ENCODE measurements around the gene DRG2. TPM values are rescaled to one million over a fixed set of nuclear protein-coding genes. Genes with fewer than 3 reads are reported as not detected.

Gene DRG2
- total RNA-seq, 1 donor from 2014 or later: 57.9 TPM

- intact Hi-C loops (cut with micrococcal nuclease): no loop called here
These were observed 32.2 kb upstream of the DRG2 start for GRCh38 chr17:18055597-18055996.

DNA sequence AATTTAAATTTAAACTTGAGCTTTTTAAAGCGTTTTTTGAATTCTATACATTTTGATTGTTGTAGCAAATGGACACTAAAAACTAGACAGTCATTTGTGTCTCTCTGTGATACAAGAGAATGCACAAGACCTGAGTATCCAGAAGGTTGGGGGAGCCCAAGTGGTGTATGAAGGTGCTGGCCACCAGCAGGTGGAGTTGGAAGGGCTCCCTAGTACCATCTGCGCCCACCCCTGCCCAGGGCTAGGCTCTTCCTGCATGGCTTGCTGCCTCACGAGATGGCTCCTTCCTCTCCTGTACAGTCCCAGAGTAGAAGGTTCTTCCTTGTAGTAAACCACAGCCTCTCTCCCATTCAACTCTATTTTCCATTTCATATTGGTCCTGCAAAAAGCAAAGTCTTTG is 31.5 kb upstream of the DRG2 start:
- Mint-ChIP-seq H3K4me1 (ENCODE audit: low read depth) (peaks cover 10% of the 10 kb centered on the region), H3K4me3 (ENCODE audit: low read depth) (no peak overlapping the region), H3K27me3 (ENCODE audit: low read depth) (no peaks in the 10 kb centered on the region), H3K36me3 (ENCODE audit: low read depth) (peaks cover 30% of the 10 kb centered on the region), H3K27ac (no peak overlapping the region), H3K9me3 (no peaks in the 10 kb centered on the region)
- DNase-seq (ENCODE audit: low spot score): no peak
- intact Hi-C loops (cut with micrococcal nuclease): no loop called here

More at GRCh38 chr17:18055597-18055996, 32.2 kb upstream of the DRG2 start:
- Mint-ChIP-seq H3K4me1 (ENCODE audit: low read depth) (peaks cover 8% of the 10 kb centered on the region), H3K36me3 (ENCODE audit: low read depth) (peaks cover 30% of the 10 kb centered on the region), H3K27ac (no peak overlapping the region), H3K9me3 (no peaks in the 10 kb centered on the region), H3K27me3 (ENCODE audit: low read depth) (no peaks in the 10 kb centered on the region), H3K4me3 (ENCODE audit: low read depth) (no peak overlapping the region)
- no peak for DNase-seq (ENCODE audit: low spot score)

DNA sequence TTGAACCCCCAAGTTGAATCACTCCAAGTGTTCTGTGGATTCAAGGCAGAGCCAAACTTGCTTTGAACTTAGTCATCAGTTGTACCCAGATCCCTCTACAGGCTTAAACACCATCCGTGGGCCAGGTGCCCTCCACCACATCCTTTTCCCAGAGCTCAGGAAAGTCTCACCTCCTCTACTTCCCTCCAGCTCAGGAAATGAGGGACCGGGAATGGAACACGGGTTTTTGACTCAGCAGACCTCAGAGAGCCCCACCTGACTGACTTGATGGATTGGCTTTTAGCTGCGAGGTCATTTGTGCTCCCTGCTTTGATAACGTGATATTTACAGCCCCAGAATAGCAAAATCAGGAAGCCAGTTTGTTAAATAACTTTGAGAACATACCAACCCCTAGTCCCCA is 28.5 kb upstream of the DRG2 start:
- Mint-ChIP-seq H3K27me3 (ENCODE audit: low read depth) (no peaks in the 10 kb centered on the region), H3K27ac (no peak overlapping the region), H3K4me1 (ENCODE audit: low read depth) (peaks cover 15% of the 10 kb centered on the region), H3K4me3 (ENCODE audit: low read depth) (no peak overlapping the region), H3K36me3 (ENCODE audit: low read depth) (peaks cover 37% of the 10 kb centered on the region), H3K9me3 (no peaks in the 10 kb centered on the region)
- intact Hi-C loops (cut with micrococcal nuclease): no loop called here
- no peak for DNase-seq (ENCODE audit: low spot score)

DNA sequence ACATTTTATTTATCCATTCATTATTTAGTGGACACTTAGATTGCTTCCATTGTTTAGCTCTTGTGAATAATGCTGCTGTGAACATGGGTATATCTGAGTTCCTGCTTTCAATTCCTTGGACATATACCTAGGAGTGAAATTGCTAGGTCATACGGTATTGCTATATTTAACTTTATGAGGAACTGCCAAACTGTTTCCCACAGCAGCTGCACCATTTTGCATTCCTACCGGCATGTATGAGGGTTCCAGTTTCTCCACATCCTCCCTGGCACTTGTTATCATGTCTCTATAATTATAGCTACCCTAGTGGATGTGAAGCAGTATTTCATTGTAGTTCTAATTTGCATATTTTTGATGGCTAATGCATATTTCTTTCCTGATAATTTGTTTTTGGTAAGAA is 23.7 kb upstream of the DRG2 start:
- Mint-ChIP-seq H3K36me3 (ENCODE audit: low read depth) (peaks cover 28% of the 10 kb centered on the region), H3K9me3 (no peaks in the 10 kb centered on the region), H3K4me1 (ENCODE audit: low read depth) (peaks cover 14% of the 10 kb centered on the region), H3K4me3 (ENCODE audit: low read depth) (no peak overlapping the region), H3K27me3 (ENCODE audit: low read depth) (no peaks in the 10 kb centered on the region), H3K27ac (no peak overlapping the region)
- DNase-seq (ENCODE audit: low spot score): no peak
- intact Hi-C loops (cut with micrococcal nuclease): no loop called here

DNA sequence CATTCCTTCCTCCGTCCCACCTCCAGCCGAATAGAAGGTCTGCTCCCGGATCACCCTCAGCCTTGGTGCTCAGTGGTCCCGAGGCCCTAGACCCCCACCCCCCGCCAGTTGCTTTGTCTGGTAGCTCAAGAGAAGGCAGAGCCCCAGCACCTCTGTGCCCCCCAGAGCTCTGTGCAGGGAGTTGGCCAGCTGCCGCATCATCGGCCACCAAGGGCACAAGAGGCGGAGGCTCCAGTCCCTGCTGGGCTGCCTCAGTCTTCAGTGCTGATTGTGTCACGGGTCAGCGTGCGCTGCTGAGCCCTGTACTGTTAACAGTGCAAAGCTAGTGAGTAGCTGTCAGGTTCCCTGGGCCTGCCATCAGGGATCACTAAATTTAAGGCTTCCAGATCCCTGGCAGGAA is 22.2 kb upstream of the DRG2 start:
- no peaks in the 10 kb centered on the region for H3K27me3 Mint-ChIP-seq (ENCODE audit: low read depth)
- H3K4me1 Mint-ChIP-seq (ENCODE audit: low read depth): peaks cover 8% of the 10 kb centered on the region
- no peak overlapping the region for H3K27ac Mint-ChIP-seq
- H3K36me3 Mint-ChIP-seq (ENCODE audit: low read depth): peaks cover 21% of the 10 kb centered on the region
- intact Hi-C loops (cut with micrococcal nuclease): no loop called here
- DNase-seq (ENCODE audit: low spot score): no peak
- H3K4me3 Mint-ChIP-seq (ENCODE audit: low read depth): no peak overlapping the region
- H3K9me3 Mint-ChIP-seq: no peaks in the 10 kb centered on the region

GRCh38 chr17:18066866-18067265 is 20.9 kb upstream of the DRG2 start:
- peaks cover 17% of the 10 kb centered on the region for H3K36me3 Mint-ChIP-seq (ENCODE audit: low read depth)
- peaks cover 13% of the 10 kb centered on the region for H3K4me1 Mint-ChIP-seq (ENCODE audit: low read depth)
- no peak for DNase-seq (ENCODE audit: low spot score)
- H3K27ac Mint-ChIP-seq: no peak overlapping the region
- H3K4me3 Mint-ChIP-seq (ENCODE audit: low read depth): no peak overlapping the region
- H3K9me3 Mint-ChIP-seq: no peaks in the 10 kb centered on the region
- H3K27me3 Mint-ChIP-seq (ENCODE audit: low read depth): peaks cover 4% of the 10 kb centered on the region
- intact Hi-C loops (cut with micrococcal nuclease): no loop called here

- intact Hi-C loops (cut with micrococcal nuclease): no loop called here
- H3K27ac Mint-ChIP-seq: no peak overlapping the region
- peaks cover 11% of the 10 kb centered on the region for H3K36me3 Mint-ChIP-seq (ENCODE audit: low read depth)
- peaks cover 4% of the 10 kb centered on the region for H3K27me3 Mint-ChIP-seq (ENCODE audit: low read depth)
- no peaks in the 10 kb centered on the region for H3K9me3 Mint-ChIP-seq
- no peak overlapping the region for H3K4me3 Mint-ChIP-seq (ENCODE audit: low read depth)
- peaks cover 13% of the 10 kb centered on the region for H3K4me1 Mint-ChIP-seq (ENCODE audit: low read depth)
- DNase-seq (ENCODE audit: low spot score): no peak
These were observed 18.6 kb upstream of the DRG2 start for GRCh38 chr17:18069101-18069500.

DNA sequence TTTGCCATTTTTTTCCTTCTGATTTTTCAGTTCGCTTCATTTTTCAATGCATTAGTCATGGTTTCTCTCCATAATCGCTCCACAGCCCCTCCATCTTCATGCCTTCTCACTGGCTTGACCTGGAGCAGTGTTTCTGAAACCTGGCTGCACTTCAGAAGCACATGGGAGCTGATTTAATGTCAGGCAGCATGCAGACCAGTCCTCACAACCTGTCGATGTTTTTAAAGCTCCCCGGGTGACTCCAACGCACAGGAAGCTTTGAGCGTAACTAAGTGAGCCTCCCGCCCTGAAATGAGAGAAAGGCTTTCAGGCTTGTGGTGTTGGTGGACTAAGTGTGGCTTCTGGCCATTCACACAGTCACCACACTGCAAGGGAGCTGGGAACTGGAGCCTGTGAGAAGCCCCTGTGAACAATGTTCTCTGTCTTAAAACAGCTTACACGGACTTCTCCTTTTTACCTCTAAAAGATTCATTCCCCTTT is 16.8 kb upstream of the DRG2 start:
- DNase-seq (ENCODE audit: low spot score): no peak
- Mint-ChIP-seq H3K4me1 (ENCODE audit: low read depth) (peaks cover 13% of the 10 kb centered on the region), H3K27me3 (ENCODE audit: low read depth) (peaks cover 12% of the 10 kb centered on the region), H3K9me3 (no peaks in the 10 kb centered on the region), H3K36me3 (ENCODE audit: low read depth) (no peaks in the 10 kb centered on the region), H3K27ac (no peak overlapping the region), H3K4me3 (ENCODE audit: low read depth) (no peak overlapping the region)
- intact Hi-C loops (cut with micrococcal nuclease): no loop called here

- Mint-ChIP-seq H3K36me3 (ENCODE audit: low read depth) (no peaks in the 10 kb centered on the region), H3K4me3 (ENCODE audit: low read depth) (no peak overlapping the region), H3K4me1 (ENCODE audit: low read depth) (peaks cover 13% of the 10 kb centered on the region), H3K9me3 (no peaks in the 10 kb centered on the region), H3K27me3 (ENCODE audit: low read depth) (peaks cover 12% of the 10 kb centered on the region), H3K27ac (no peak overlapping the region)
- DNase-seq (ENCODE audit: low spot score): no peak
- intact Hi-C loops (cut with micrococcal nuclease): no loop called here
These were observed 16.0 kb upstream of the DRG2 start for GRCh38 chr17:18071751-18072150.

DNA sequence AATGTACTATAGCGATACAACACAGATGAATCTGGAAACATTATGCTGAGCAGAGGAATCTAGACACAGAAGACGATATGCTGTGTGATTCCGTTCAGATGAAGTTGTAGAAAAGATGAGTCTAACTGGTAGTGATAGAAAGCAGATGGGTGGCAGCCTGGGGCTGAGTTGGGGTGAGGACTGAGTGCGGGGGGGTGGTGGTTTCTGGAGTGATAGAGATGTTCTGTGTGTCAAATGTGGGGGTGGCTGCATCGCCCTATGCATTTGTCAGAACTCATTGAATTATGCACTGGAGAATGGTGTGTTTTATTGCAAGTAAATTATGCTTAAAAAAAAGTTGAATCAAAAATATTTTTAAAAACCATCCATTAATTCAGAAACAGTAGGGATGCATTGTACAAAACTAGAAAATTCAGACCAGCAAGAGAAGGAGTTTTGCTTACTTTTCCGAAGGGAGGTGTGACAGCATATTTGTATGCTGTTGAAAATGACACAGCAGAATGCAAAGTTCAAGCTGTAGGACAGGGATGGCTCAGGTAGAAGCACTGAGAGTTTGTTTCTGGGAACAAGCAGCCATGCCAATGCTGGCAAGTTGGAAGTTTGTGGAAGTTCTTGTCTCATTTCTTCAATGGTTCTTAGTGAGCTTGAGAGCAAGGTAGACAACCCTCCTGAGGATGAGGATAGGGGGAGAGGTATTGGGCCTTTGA is 13.0 kb upstream of the DRG2 start:
- no peak overlapping the region for H3K4me3 Mint-ChIP-seq (ENCODE audit: low read depth)

DNA sequence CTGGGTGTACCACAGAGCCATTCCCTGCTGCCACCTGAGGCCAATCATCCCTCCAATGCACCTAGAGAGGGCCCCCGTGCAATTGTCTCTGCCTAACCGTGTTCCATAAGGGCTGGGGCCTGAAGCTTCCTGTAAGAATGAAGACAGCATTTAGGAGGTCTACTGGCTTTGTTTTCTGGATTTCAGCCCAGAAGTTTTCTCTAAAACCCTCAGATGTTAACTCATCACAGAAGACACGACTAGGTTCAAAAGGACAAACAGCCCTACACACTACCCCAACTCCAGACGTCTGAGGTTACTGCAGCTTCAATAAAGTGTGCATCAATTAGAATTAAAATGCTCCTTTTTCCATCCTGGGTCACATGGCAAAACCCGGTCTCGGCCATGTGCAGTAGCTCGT is 10.8 kb upstream of the DRG2 start:
- no peak for DNase-seq (ENCODE audit: low spot score)
- Mint-ChIP-seq H3K4me1 (ENCODE audit: low read depth) (peaks cover under 1% of the 10 kb centered on the region), H3K36me3 (ENCODE audit: low read depth) (no peaks in the 10 kb centered on the region), H3K27me3 (ENCODE audit: low read depth) (peaks cover 11% of the 10 kb centered on the region), H3K9me3 (no peaks in the 10 kb centered on the region), H3K27ac (no peak overlapping the region), H3K4me3 (ENCODE audit: low read depth) (no peak overlapping the region)
- intact Hi-C loops (cut with micrococcal nuclease): no loop called here

More for the DNA sequence above, 13.0 kb upstream of the DRG2 start:
- no peak for DNase-seq (ENCODE audit: low spot score)
- intact Hi-C loops (cut with micrococcal nuclease): no loop called here
- Mint-ChIP-seq H3K27me3 (ENCODE audit: low read depth) (peaks cover 15% of the 10 kb centered on the region), H3K27ac (no peak overlapping the region), H3K9me3 (no peaks in the 10 kb centered on the region), H3K36me3 (ENCODE audit: low read depth) (no peaks in the 10 kb centered on the region), H3K4me1 (ENCODE audit: low read depth) (peaks cover 13% of the 10 kb centered on the region)

GRCh38 chr17:18079543-18079942 is 8.2 kb upstream of the DRG2 start:
- no peak for DNase-seq (ENCODE audit: low spot score)
- Mint-ChIP-seq H3K27me3 (ENCODE audit: low read depth) (peaks cover 9% of the 10 kb centered on the region), H3K9me3 (no peaks in the 10 kb centered on the region), H3K4me1 (ENCODE audit: low read depth) (no peaks in the 10 kb centered on the region), H3K27ac (no peak overlapping the region), H3K4me3 (ENCODE audit: low read depth) (no peak overlapping the region), H3K36me3 (ENCODE audit: low read depth) (no peaks in the 10 kb centered on the region)
- intact Hi-C loops (cut with micrococcal nuclease): no loop called here

DNA sequence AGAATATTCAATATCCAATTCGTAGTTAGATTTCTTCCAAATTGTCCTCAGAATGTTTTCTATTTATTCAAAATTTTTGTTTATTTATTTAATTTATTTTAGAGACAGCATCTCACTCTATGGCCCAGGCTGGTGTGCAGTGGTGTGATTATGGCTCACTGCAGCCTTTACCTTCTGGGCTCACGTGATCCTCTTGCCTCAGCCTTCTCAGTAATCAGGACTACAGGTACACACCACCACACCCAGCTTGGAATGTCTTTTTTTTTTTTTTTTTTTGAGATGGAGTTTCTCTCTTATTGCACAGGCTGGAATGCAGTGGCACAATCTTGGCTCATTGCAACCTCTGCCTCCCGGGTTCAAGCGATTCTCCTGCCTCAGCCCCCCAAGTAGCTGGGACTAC is 3.5 kb upstream of the DRG2 start:
- no peak for DNase-seq (ENCODE audit: low spot score)
- H3K9me3 Mint-ChIP-seq: no peaks in the 10 kb centered on the region
- peaks cover under 1% of the 10 kb centered on the region for H3K27me3 Mint-ChIP-seq (ENCODE audit: low read depth)
- H3K4me1 Mint-ChIP-seq (ENCODE audit: low read depth): peaks cover 11% of the 10 kb centered on the region
- no peak overlapping the region for H3K27ac Mint-ChIP-seq
- no peak overlapping the region for H3K4me3 Mint-ChIP-seq (ENCODE audit: low read depth)
- intact Hi-C loops (cut with micrococcal nuclease): no loop called here
- H3K36me3 Mint-ChIP-seq (ENCODE audit: low read depth): peaks cover 8% of the 10 kb centered on the region
